AG04449 (cell line): ENCODE data around the gene OTOS.

Experiments used
- CTCF ChIA-PET: fragments of 350-600 bp; formaldehyde crosslinking; extraction: SDS; loops from one replicate; lab custom pipeline; 2021; ENCODE audit warnings: antibody characterized with exemption; lab: Yijun Ruan, JAX
- POLR2A ChIA-PET: fragments of 400-600, 350-600 bp; formaldehyde crosslinking; extraction: SDS; loops from one replicate; lab custom pipeline; 2020; ENCODE audit warnings: antibody characterized with exemption, inconsistent platforms; lab: Yijun Ruan, JAX
- DNase-seq: peaks from one replicate; pipeline ENCODE4 v3.0.0-alpha.2; 2010; ENCODE audit warnings: low read depth, low spot score
- H3K4me3 ChIP-seq: 2 replicates; pipeline ENCODE4 v1.5.1; 2011; ENCODE audit warnings: low read depth, mild to moderate bottlenecking, control low read depth, low read length
- TF ChIP-seq, protein P1 (sequence below): IDR thresholded peaks from one replicate; pipeline ENCODE4 v1.5.1; 2011; ENCODE audit warnings: mild to moderate bottlenecking, moderate library complexity, low read length, control low read depth, inconsistent platforms; ENCODE audit not compliant: insufficient read depth; ENCODE audit errors: missing control alignments

Gene OTOS

DNA sequence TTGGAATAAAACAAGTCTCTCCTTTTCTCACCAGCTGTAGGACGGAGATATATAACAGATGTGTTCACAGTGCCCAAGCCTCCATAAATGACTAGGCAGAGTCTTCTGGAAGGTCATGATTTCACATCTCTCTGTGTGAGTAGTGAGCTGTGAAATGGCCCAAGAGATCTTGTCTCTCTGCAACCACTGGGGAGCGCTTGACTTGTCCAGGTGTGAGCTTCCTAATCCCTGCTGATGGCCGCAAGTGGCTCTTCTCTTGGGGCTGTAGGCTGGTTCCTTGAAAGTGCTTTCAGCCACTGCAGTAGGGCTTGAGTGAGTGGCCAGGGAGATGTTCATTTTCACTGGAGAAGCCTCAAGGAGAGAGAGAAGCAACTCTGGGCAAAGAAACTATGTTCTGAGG lies 38.1 kb upstream of the OTOS start:
- TF ChIP-seq, protein P1, sequence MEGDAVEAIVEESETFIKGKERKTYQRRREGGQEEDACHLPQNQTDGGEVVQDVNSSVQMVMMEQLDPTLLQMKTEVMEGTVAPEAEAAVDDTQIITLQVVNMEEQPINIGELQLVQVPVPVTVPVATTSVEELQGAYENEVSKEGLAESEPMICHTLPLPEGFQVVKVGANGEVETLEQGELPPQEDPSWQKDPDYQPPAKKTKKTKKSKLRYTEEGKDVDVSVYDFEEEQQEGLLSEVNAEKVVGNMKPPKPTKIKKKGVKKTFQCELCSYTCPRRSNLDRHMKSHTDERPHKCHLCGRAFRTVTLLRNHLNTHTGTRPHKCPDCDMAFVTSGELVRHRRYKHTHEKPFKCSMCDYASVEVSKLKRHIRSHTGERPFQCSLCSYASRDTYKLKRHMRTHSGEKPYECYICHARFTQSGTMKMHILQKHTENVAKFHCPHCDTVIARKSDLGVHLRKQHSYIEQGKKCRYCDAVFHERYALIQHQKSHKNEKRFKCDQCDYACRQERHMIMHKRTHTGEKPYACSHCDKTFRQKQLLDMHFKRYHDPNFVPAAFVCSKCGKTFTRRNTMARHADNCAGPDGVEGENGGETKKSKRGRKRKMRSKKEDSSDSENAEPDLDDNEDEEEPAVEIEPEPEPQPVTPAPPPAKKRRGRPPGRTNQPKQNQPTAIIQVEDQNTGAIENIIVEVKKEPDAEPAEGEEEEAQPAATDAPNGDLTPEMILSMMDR = no peak
- CTCF ChIA-PET = interaction anchor here (0.8 kb wide), 1 partner anchor 260 kb away, joined by 5 read pairs; no protein-coding TSS in a partner anchor
- POLR2A ChIA-PET = no interaction called here

DNA sequence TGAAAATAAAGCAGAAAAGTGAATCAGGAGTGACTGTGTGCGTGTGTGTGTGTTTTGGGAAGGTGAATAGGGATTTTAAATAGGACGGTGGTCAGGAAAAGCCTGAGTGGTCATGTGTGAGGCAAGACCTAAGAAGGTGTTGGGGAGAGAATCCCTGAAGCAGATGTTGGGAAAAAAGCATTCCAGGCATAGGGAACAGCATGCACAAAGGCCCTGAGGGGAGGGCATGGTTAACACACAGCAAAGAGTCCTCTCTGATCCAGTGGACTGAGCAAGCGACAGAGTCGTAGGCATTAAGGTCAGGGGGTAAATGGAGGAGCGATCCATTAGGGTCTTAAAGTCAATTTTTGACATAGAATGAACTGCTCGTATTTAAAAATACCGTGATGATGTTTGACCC lies 34.0 kb upstream of the OTOS start:
- ChIA-PET CTCF (interaction anchor here (1.3 kb wide), 1 partner anchor 62 kb away, joined by 3 read pairs; no protein-coding TSS in a partner anchor), POLR2A (no interaction called here)
- TF ChIP-seq, protein P1 = no peak
- no peak for DNase-seq
- no peak overlapping the region for H3K4me3 ChIP-seq

More for the DNA sequence above, 38.1 kb upstream of the OTOS start:
- no peak overlapping the region for H3K4me3 ChIP-seq
- DNase-seq = no peak

DNA sequence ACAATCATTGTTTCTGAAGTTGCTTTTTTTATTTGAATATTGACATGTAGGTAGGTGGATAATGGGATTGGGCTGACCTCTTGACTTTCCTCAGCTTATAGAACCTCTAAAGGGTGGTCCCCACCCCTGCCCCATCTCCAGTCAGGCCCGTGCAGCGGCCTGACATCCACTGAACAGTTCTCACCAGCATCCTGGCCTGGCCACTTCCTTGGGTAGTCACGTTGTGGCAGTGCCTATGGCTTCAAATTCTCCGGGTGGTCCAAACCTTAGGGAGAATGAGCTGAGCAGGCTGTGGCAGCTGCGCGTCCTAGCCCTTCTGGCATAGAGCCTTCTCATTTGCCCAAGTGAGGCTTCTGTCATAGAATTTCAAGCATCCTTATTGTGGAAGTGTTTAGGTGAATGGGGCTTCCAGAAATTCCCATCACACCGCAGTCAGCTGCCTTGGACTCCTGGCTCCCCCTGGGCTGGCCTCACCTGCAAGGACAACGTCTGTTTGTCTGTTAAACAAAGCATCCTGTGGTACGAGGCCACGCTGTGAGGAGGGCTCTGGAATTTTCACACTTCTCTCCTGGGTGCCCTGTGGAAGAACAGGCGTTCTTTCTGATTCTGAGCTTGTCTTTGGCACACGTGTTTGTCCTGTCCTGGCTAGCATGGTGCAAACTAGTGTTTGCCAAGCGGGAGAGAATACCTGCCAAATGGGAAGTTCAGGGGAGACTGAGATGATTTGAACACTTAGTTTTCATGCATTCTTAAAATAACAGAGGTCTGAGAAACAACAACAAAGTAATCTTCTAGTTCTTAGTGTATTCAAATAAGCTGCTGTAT lies 31.8 kb upstream of the OTOS start:
- H3K4me3 ChIP-seq = no peak overlapping the region
- TF ChIP-seq, protein P1 = no peak
- POLR2A ChIA-PET = no interaction called here
- CTCF ChIA-PET = interaction anchor here (1.5 kb wide), 1 partner anchor 27 kb away, joined by 3 read pairs; no protein-coding TSS in a partner anchor
- DNase-seq = no peak

DNA sequence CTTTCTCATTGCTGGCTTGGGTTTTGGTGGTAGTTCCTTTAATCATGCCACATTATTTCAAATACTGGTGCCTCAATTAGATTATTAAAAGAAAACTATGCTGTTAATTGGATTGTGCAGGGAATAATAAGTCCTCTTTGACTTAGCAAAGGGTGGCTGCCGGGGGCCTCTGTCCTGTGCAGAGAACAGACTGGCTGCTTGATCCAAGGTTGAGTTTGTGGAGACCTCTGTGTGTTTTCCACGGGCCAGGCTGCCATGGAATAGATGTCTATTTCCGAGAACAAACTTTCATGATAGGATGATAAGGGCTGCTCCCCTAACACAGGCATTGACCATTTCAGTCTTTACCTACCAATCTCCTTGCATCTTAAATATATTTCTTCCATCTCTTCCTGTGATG lies 30.4 kb upstream of the OTOS start:
- no peak for DNase-seq
- CTCF ChIA-PET = interaction anchor here (1.3 to 1.9 kb wide), 2 partner anchors 20 to 27 kb away, joined by 5 read pairs; no protein-coding TSS in a partner anchor
- H3K4me3 ChIP-seq = no peak overlapping the region
- POLR2A ChIA-PET = no interaction called here
- TF ChIP-seq, protein P1 = no peak

DNA sequence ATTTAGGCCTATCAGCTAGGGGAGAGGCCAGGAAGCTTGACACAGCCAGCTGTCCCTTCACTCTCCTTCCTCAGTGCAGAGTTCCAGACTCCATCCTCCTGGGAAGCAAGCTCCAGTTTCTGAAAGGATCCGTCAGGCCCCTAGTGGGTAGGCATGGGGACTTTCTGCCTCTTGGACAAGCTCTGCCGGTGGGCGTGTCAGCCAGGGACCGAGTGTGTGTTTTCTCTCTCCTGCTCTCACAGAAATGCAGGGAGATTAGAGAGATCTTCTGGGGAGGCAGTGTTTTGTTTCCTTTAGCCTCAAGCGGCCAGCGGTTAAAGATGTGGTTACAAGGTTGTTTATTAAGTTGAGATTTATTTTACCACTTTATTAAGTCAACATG lies 29.9 kb upstream of the OTOS start:
- ChIA-PET CTCF (interaction anchor here (1.1 to 1.9 kb wide), 3 partner anchors 20 to 109 kb away, joined by 4 to 5 read pairs (median 5); no protein-coding TSS in a partner anchor), POLR2A (no interaction called here)
- DNase-seq = no peak
- TF ChIP-seq, protein P1 = no peak
- H3K4me3 ChIP-seq = no peak overlapping the region
